Neural progenitor cell (in vitro differentiated cells): ENCODE measurements around the gene EEF1G. TPM values are rescaled to one million over a fixed set of nuclear protein-coding genes. Genes with fewer than 3 reads are reported as not detected.

ENCODE experiments used
- DNase-seq: peaks from one replicate; pipeline ENCODE4 v3.0.0-alpha.2; 2016; ENCODE audit warnings: low spot score
- H2AFZ ChIP-seq: fragments of 200-600 bp; sonication (generic); replicated peaks from 2 replicates; pipeline ENCODE4 v1.6.1; 2016; ENCODE audit warnings: antibody characterized with exemption
- H3F3A ChIP-seq: fragments of 200-600 bp; sonication (generic); 2 replicates; pipeline ENCODE4 v1.6.1; 2016; ENCODE audit warnings: antibody characterized with exemption, low read depth
- H3K27ac ChIP-seq: fragments of 200-600 bp; sonication (generic); 2 replicates; pipeline ENCODE4 v1.5.1; 2016; ENCODE audit warnings: mild to moderate bottlenecking
- H3K27me3 ChIP-seq: fragments of 200-600 bp; sonication (generic); 2 replicates; pipeline ENCODE4 v1.6.1; 2016; ENCODE audit warnings: mild to moderate bottlenecking, moderate library complexity
- H3K36me3 ChIP-seq: fragments of 200-600 bp; sonication (generic); 2 replicates; pipeline ENCODE4 v1.5.1; 2016
- H3K4me1 ChIP-seq: fragments of 200-600 bp; sonication (generic); 2 replicates; pipeline ENCODE4 v1.6.1; 2016; ENCODE audit warnings: mixed run types
- H3K4me2 ChIP-seq: fragments of 200-600 bp; sonication (generic); 2 replicates; pipeline ENCODE4 v1.6.1; 2016
- H3K4me3 ChIP-seq: fragments of 200-600 bp; sonication (generic); 2 replicates; pipeline ENCODE4 v1.5.1; 2016
- H3K79me2 ChIP-seq: fragments of 200-600 bp; sonication (generic); 2 replicates; pipeline ENCODE4 v1.6.1; 2016; ENCODE audit warnings: low read depth
- H3K9ac ChIP-seq: fragments of 200-600 bp; sonication (generic); 2 replicates; pipeline ENCODE4 v1.6.1; 2016
- H3K9me3 ChIP-seq: fragments of 200-600 bp; sonication (generic); 2 replicates; pipeline ENCODE4 v1.5.1; 2016; ENCODE audit warnings: low read depth
- H4K20me1 ChIP-seq: fragments of 200-600 bp; sonication (generic); 2 replicates; pipeline ENCODE4 v1.6.1; 2016; ENCODE audit warnings: low read depth
- H3K27ac Mint-ChIP-seq: 3 replicates; pipeline ENCODE4 v1.8.0; 2021; ENCODE audit warnings: mixed read lengths
- H3K27me3 Mint-ChIP-seq: 2 replicates; pipeline ENCODE4 v1.8.0; 2022; ENCODE audit warnings: low read depth, mild to moderate bottlenecking, inconsistent platforms, moderate library complexity, mixed read lengths; ENCODE audit not compliant: insufficient read depth
- H3K36me3 Mint-ChIP-seq: 3 replicates; pipeline ENCODE4 v1.8.0; 2021; ENCODE audit warnings: mixed read lengths
- H3K4me1 Mint-ChIP-seq: 3 replicates; pipeline ENCODE4 v1.8.0; 2021; ENCODE audit warnings: mixed read lengths
- H3K4me3 Mint-ChIP-seq: 3 replicates; pipeline ENCODE4 v1.8.0; 2021; ENCODE audit warnings: mild to moderate bottlenecking, moderate library complexity, mixed read lengths
- H3K9me3 Mint-ChIP-seq: 3 replicates; pipeline ENCODE4 v1.8.0; 2020; ENCODE audit warnings: mixed read lengths
- CTCF ChIP-seq: fragments of 200-600 bp; sonication (generic); IDR thresholded peaks from 2 replicates; pipeline ENCODE4 v1.5.1; 2017; ENCODE audit warnings: antibody characterized with exemption, mild to moderate bottlenecking
- EZH2 ChIP-seq: fragments of 200-600 bp; sonication (generic); IDR thresholded peaks from 2 replicates; pipeline ENCODE4 v1.6.1; 2017; ENCODE audit warnings: antibody characterized with exemption, mild to moderate bottlenecking, moderate library complexity
- EZH2phosphoT487 ChIP-seq: fragments of 200-600 bp; sonication (generic); IDR thresholded peaks from 2 replicates; pipeline ENCODE4 v1.6.1; 2017; ENCODE audit warnings: antibody characterized with exemption
- total RNA-seq: library from RNA; depleted of rRNA; stranded (reverse); fragments of >200 nt; gene quantifications from 2 replicates; pipeline ENCODE4 v1.2.3, GENCODE V29; 2015; ENCODE audit warnings: low replicate concordance

EEF1G gene
- total RNA-seq, 1 donor from 2014 or later, result 2,358 TPM

- no peaks in the 10 kb centered on the region for H4K20me1 ChIP-seq
These were observed 41.6 kb downstream of the EEF1G start for GRCh38 chr11:62532096-62532495.

GRCh38 chr11:62516736-62517371, 56.8 kb downstream of the EEF1G start:
- Histone ChIP-seq H4K20me1 (no peaks in the 10 kb centered on the region), H3K9me3 (no peaks in the 10 kb centered on the region), H3K27ac (no peak overlapping the region), H2AFZ (no peak overlapping the region), H3K4me2 (no peak overlapping the region), H3K4me3 (no peak overlapping the region), H3K36me3 (no peaks in the 10 kb centered on the region), H3K4me1 (no peaks in the 10 kb centered on the region), H3K9ac (no peak overlapping the region), H3F3A (no peaks in the 10 kb centered on the region), H3K27me3 (no peaks in the 10 kb centered on the region), H3K79me2 (no peaks in the 10 kb centered on the region)
- Mint-ChIP-seq H3K27ac (peak overlapping the region; percentile 60), H3K36me3 (peaks cover 30% of the 10 kb centered on the region), H3K27me3 (peaks cover 2% of the 10 kb centered on the region), H3K4me1 (no peaks in the 10 kb centered on the region), H3K9me3 (no peaks in the 10 kb centered on the region), H3K4me3 (no peak overlapping the region)
- DNase-seq, result no peak
- TF ChIP-seq CTCF (no peak), EZH2phosphoT487 (no peak), EZH2 (no peak)

More at GRCh38 chr11:62532096-62532495, 41.6 kb downstream of the EEF1G start:
- H3K4me3 ChIP-seq, result no peak overlapping the region
- H3K4me1 ChIP-seq, result no peaks in the 10 kb centered on the region
- TF ChIP-seq EZH2, result no peak
- no peak for TF ChIP-seq EZH2phosphoT487
- TF ChIP-seq CTCF, result no peak
- H2AFZ ChIP-seq, result no peak overlapping the region
- H3K27me3 ChIP-seq, result no peaks in the 10 kb centered on the region
- no peak overlapping the region for H3K4me2 ChIP-seq
- no peak for DNase-seq
- no peaks in the 10 kb centered on the region for H3K36me3 ChIP-seq
- H3K27ac ChIP-seq, result no peak overlapping the region
- no peaks in the 10 kb centered on the region for H3K79me2 ChIP-seq
- H3K27me3 Mint-ChIP-seq, result peaks cover 6% of the 10 kb centered on the region
- no peak overlapping the region for H3K4me3 Mint-ChIP-seq
- no peaks in the 10 kb centered on the region for H3K9me3 ChIP-seq
- H3K36me3 Mint-ChIP-seq, result peaks cover 60% of the 10 kb centered on the region
- peaks cover 4% of the 10 kb centered on the region for H3K4me1 Mint-ChIP-seq
- no peak overlapping the region for H3K27ac Mint-ChIP-seq
- peaks cover 7% of the 10 kb centered on the region for H3K9me3 Mint-ChIP-seq
- no peak overlapping the region for H3K9ac ChIP-seq
- no peaks in the 10 kb centered on the region for H3F3A ChIP-seq

GRCh38 chr11:62514151-62514550, 59.5 kb downstream of the EEF1G start:
- Histone ChIP-seq H4K20me1 (no peaks in the 10 kb centered on the region), H3K9me3 (no peaks in the 10 kb centered on the region), H3K4me2 (no peak overlapping the region), H3K4me1 (peaks cover under 1% of the 10 kb centered on the region), H3K27ac (no peak overlapping the region), H2AFZ (no peak overlapping the region), H3K79me2 (no peaks in the 10 kb centered on the region), H3K4me3 (no peak overlapping the region), H3F3A (peaks cover 3% of the 10 kb centered on the region), H3K27me3 (no peaks in the 10 kb centered on the region), H3K36me3 (no peaks in the 10 kb centered on the region), H3K9ac (no peak overlapping the region)
- DNase-seq, result no peak
- H3K9me3 Mint-ChIP-seq, result no peaks in the 10 kb centered on the region
- no peak overlapping the region for H3K27ac Mint-ChIP-seq
- H3K27me3 Mint-ChIP-seq, result peaks cover 2% of the 10 kb centered on the region
- TF ChIP-seq EZH2phosphoT487 (no peak), EZH2 (no peak)
- H3K4me3 Mint-ChIP-seq, result no peak overlapping the region
- peaks cover 15% of the 10 kb centered on the region for H3K36me3 Mint-ChIP-seq
- peaks cover 7% of the 10 kb centered on the region for H3K4me1 Mint-ChIP-seq

- H3K4me3 Mint-ChIP-seq, result no peak overlapping the region
- H3K27me3 Mint-ChIP-seq, result peaks cover 4% of the 10 kb centered on the region
- H3K9ac ChIP-seq, result no peak overlapping the region
- no peak overlapping the region for H3K4me3 ChIP-seq
- peaks cover 12% of the 10 kb centered on the region for H3K4me1 Mint-ChIP-seq
- H4K20me1 ChIP-seq, result no peaks in the 10 kb centered on the region
- H2AFZ ChIP-seq, result no peak overlapping the region
- DNase-seq, result no peak
- no peaks in the 10 kb centered on the region for H3K9me3 Mint-ChIP-seq
- H3K36me3 Mint-ChIP-seq, result peaks cover 12% of the 10 kb centered on the region
- no peak overlapping the region for H3K4me2 ChIP-seq
- H3K27ac ChIP-seq, result no peak overlapping the region
- no peak overlapping the region for H3K27ac Mint-ChIP-seq
- no peaks in the 10 kb centered on the region for H3K36me3 ChIP-seq
- H3K79me2 ChIP-seq, result no peaks in the 10 kb centered on the region
- H3F3A ChIP-seq, result peaks cover 8% of the 10 kb centered on the region
- no peaks in the 10 kb centered on the region for H3K27me3 ChIP-seq
- no peaks in the 10 kb centered on the region for H3K9me3 ChIP-seq
- no peak for TF ChIP-seq CTCF
- TF ChIP-seq EZH2phosphoT487, result no peak
- no peak for TF ChIP-seq EZH2
- peaks cover 5% of the 10 kb centered on the region for H3K4me1 ChIP-seq
These were observed 60.1 kb downstream of the EEF1G start for GRCh38 chr11:62513626-62514025.
